Measurements from ENCODE around the gene LRMDA.

The LRMDA gene

DNA sequence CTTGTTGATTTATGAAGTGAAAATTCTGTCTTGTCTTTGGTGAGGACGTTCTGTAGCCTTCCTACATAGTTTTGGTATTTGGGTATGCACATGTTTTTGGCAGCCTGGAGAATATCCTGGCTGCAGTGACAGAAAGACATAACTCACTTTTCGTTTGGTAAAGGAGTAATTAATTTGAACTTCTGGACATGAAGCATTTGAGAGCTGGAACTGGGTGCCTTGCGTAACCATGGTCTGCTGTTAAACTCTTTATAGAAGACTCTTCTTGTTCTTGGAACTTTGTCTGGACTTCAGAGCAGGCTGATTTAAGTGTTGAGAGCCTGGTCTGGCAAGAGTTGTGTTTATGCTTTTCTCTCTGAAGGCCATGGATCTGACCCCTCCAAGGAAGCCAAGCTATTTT, 231.3 kb downstream of the LRMDA start:
- Histone ChIP-seq H4K20me1 (ENCODE audit: insufficient read depth) (no peaks in the 10 kb centered on the region), H3K36me3 (ENCODE audit: insufficient read depth) (no peaks in the 10 kb centered on the region), H3K79me2 (ENCODE audit: insufficient read depth, low read depth) (no peaks in the 10 kb centered on the region), H3K4me3 (IDR thresholded peaks at IDR 0.05; ENCODE audit: insufficient read depth, low read depth, low read length) (no peak overlapping the region), H3K4me1 (ENCODE audit: low read depth, poor library complexity, severe bottlenecking) (no peaks in the 10 kb centered on the region), H3K4me2 (no peak overlapping the region), H3K9ac (no peak overlapping the region), H3K27me3 (ENCODE audit: insufficient read depth, low read depth) (no peaks in the 10 kb centered on the region), H2AFZ (ENCODE audit: low read depth) (no peak overlapping the region), H3K27ac (no peak overlapping the region)
- TF ChIP-seq, protein P1, sequence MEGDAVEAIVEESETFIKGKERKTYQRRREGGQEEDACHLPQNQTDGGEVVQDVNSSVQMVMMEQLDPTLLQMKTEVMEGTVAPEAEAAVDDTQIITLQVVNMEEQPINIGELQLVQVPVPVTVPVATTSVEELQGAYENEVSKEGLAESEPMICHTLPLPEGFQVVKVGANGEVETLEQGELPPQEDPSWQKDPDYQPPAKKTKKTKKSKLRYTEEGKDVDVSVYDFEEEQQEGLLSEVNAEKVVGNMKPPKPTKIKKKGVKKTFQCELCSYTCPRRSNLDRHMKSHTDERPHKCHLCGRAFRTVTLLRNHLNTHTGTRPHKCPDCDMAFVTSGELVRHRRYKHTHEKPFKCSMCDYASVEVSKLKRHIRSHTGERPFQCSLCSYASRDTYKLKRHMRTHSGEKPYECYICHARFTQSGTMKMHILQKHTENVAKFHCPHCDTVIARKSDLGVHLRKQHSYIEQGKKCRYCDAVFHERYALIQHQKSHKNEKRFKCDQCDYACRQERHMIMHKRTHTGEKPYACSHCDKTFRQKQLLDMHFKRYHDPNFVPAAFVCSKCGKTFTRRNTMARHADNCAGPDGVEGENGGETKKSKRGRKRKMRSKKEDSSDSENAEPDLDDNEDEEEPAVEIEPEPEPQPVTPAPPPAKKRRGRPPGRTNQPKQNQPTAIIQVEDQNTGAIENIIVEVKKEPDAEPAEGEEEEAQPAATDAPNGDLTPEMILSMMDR (conservative IDR thresholded peaks at IDR 0.05; ENCODE audit: low read depth, low read length) = no peak

DNA sequence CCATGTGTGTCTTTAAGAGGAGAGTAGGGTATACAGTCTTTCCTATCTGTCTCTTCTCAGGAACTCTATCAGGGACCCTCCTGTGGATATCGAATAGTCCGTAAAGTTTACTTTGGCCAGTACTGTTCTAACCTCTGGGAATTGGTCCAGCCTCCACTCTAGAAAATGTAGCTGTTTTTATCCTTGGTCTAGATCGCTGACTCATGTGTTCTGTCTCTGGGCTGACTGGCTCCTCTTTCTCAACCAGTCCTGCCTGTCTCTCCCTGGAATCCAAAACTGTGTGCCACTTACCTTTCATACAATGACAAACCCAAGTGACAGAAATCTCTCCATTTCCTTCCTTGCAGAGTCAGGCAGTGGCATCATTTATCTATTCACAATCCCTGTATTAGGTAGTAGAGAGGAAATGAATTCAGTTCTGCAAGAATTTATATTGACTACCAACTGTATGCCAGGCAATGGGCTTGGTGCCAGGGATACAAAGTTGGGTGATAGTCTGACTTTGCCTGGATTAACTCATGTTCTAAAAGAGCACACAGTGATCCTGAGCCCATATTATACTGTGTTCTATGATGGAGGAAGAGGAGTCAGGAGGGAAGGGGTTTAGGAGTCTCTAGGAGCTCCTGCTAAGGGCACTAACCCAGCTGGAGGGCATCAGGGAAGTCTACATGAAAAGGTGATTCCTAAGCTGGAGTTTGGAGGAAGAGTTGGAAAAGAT, 232.7 kb downstream of the LRMDA start:
- no peaks in the 10 kb centered on the region for H4K20me1 ChIP-seq (ENCODE audit: insufficient read depth)
- no peaks in the 10 kb centered on the region for H3K36me3 ChIP-seq (ENCODE audit: insufficient read depth)
- no peaks in the 10 kb centered on the region for H3K27me3 ChIP-seq (ENCODE audit: insufficient read depth, low read depth)
- no peak overlapping the region for H3K27ac ChIP-seq
- no peaks in the 10 kb centered on the region for H3K4me1 ChIP-seq (ENCODE audit: low read depth, poor library complexity, severe bottlenecking)
- no peak overlapping the region for H2AFZ ChIP-seq (ENCODE audit: low read depth)
- H3K4me2 ChIP-seq = no peak overlapping the region
- TF ChIP-seq, protein P1 (conservative IDR thresholded peaks at IDR 0.05; ENCODE audit: low read depth, low read length) = no peak
- H3K4me3 ChIP-seq (IDR thresholded peaks at IDR 0.05; ENCODE audit: insufficient read depth, low read depth, low read length) = no peak overlapping the region
- H3K79me2 ChIP-seq (ENCODE audit: insufficient read depth, low read depth) = no peaks in the 10 kb centered on the region
- no peak overlapping the region for H3K9ac ChIP-seq

DNA sequence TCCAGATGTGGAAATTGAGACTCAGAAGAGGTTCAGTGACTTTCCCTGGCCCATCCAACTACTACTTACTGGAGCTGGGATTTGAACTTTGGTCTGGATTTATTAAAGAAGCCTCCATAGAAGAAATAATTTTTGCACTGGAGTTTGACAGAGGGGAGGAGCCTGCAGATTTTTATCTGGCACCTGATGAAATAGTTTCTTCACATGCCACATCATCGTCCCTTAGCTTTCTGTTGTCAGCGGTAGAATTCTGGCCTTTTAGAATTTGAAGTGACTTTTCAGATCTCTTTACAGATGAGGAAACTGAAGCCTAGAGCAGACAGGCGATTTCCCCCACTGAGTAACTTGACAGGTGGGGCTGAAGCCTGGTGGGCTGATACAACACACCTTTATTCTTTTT, 233.5 kb downstream of the LRMDA start:
- TF ChIP-seq, protein P1 (conservative IDR thresholded peaks at IDR 0.05; ENCODE audit: low read depth, low read length) = no peak
- Histone ChIP-seq H3K36me3 (ENCODE audit: insufficient read depth) (no peaks in the 10 kb centered on the region), H3K4me3 (IDR thresholded peaks at IDR 0.05; ENCODE audit: insufficient read depth, low read depth, low read length) (no peak overlapping the region)

DNA sequence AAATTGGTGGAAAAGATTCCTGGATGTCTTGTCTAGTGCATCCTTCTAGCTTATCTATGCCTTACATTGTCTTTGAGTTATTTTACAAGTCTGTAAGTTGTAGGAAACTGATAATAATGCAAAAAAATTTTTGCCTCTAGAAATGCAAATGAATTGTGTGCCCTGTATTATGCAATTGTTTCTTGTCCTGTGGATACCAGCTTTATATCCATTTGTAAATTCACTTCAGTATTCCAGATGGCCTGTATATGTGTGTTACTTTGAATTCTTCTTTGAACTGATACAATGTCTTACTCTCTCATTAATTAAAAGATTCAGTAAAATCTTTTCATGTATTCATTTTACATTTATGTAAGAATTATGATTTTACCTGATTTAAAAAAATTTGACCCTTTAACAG, 234.3 kb downstream of the LRMDA start:
- Histone ChIP-seq H3K79me2 (ENCODE audit: insufficient read depth, low read depth) (no peaks in the 10 kb centered on the region), H3K9ac (no peak overlapping the region), H3K4me3 (IDR thresholded peaks at IDR 0.05; ENCODE audit: insufficient read depth, low read depth, low read length) (no peak overlapping the region), H3K36me3 (ENCODE audit: insufficient read depth) (no peaks in the 10 kb centered on the region), H3K27me3 (ENCODE audit: insufficient read depth, low read depth) (no peaks in the 10 kb centered on the region), H2AFZ (ENCODE audit: low read depth) (no peak overlapping the region), H3K4me1 (ENCODE audit: low read depth, poor library complexity, severe bottlenecking) (no peaks in the 10 kb centered on the region), H3K27ac (no peak overlapping the region), H3K4me2 (no peak overlapping the region), H4K20me1 (ENCODE audit: insufficient read depth) (no peaks in the 10 kb centered on the region)
- TF ChIP-seq, protein P1 (conservative IDR thresholded peaks at IDR 0.05; ENCODE audit: low read depth, low read length) = no peak

More for the DNA sequence above, 233.5 kb downstream of the LRMDA start:
- no peaks in the 10 kb centered on the region for H4K20me1 ChIP-seq (ENCODE audit: insufficient read depth)
- H3K27ac ChIP-seq = no peak overlapping the region
- H3K27me3 ChIP-seq (ENCODE audit: insufficient read depth, low read depth) = no peaks in the 10 kb centered on the region
- H3K9ac ChIP-seq = no peak overlapping the region
- no peaks in the 10 kb centered on the region for H3K4me1 ChIP-seq (ENCODE audit: low read depth, poor library complexity, severe bottlenecking)
- no peaks in the 10 kb centered on the region for H3K79me2 ChIP-seq (ENCODE audit: insufficient read depth, low read depth)
- H2AFZ ChIP-seq (ENCODE audit: low read depth) = no peak overlapping the region
- no peak overlapping the region for H3K4me2 ChIP-seq
